HG03097 (cell line): ENCODE data around the gene GLMP.

Experiments used
- ATAC-seq: cut with Tn5 transposase; IDR thresholded peaks from one replicate; pipeline ENCODE4 v1.9.1; 2021; ENCODE audit not compliant: unreplicated experiment, low FRiP score

Gene GLMP

GRCh38 chr1:156251527-156251926 lies 44.0 kb downstream of the GLMP start:
- ATAC-seq, result no peak

GRCh38 chr1:156249593-156249992 lies 45.9 kb downstream of the GLMP start:
- ATAC-seq, result no peak

GRCh38 chr1:156248323-156248683 lies 47.2 kb downstream of the GLMP start:
- ATAC-seq, result no peak

- no peak for ATAC-seq
Measured at GRCh38 chr1:156247460-156248322, 47.8 kb downstream of the GLMP start, which contains the start of gene PAQR6. Gene PAQR6 (minus strand): TSS chr1:156248056. CDS start chr1:156246731, 1,325 bp downstream.

GRCh38 chr1:156246781-156247459 lies 48.6 kb downstream of the GLMP start:
- ATAC-seq, result no peak

- no peak for ATAC-seq
Measured at GRCh38 chr1:156246241-156246780, 49.2 kb downstream of the GLMP start.

- no peak for ATAC-seq
Measured at GRCh38 chr1:156245451-156246232, 49.8 kb downstream of the GLMP start.

GRCh38 chr1:156244712-156245111 lies 50.8 kb downstream of the GLMP start:
- no peak for ATAC-seq

- ATAC-seq, result no peak
Measured at GRCh38 chr1:156244126-156244525, 51.4 kb downstream of the GLMP start.

- ATAC-seq, result no peak
Measured at GRCh38 chr1:156242738-156243137, 52.7 kb downstream of the GLMP start.
